Activated naive CD4-positive, alpha-beta T cell treated with anti-CD3 and anti-CD28 coated beads, Interleukin-2, amount 50 U/mL, for 16 hours (primary cell): Measurements from ENCODE around the gene CLEC18A.
"Not testable (repeated sequence)": the region's sequence is repeated elsewhere in the genome, so short reads cannot be mapped to it uniquely, and the experiment has no call there.

Source experiments
- DNase-seq: peaks from one replicate; pipeline ENCODE4 v3.0.0-alpha.2; 2020

The CLEC18A gene

GRCh38 chr16:69952572-69953355 is 1.6 kb downstream of the CLEC18A start:
- DNase-seq: not testable (repeated sequence)

- DNase-seq: not testable (repeated sequence)
Observed at GRCh38 chr16:69954241-69954640, 3.1 kb downstream of the CLEC18A start.

GRCh38 chr16:69963312-69963711 is 12.2 kb downstream of the CLEC18A start:
- DNase-seq: not testable (repeated sequence)

- DNase-seq: not testable (repeated sequence)
Observed at GRCh38 chr16:69964960-69965660, 14.0 kb downstream of the CLEC18A start.

- not testable (repeated sequence) for DNase-seq
Observed at GRCh38 chr16:69965661-69966054, 14.5 kb downstream of the CLEC18A start.

- not testable (repeated sequence) for DNase-seq
Observed at GRCh38 chr16:69967688-69968087, 16.6 kb downstream of the CLEC18A start.

GRCh38 chr16:69968125-69968524 is 17.0 kb downstream of the CLEC18A start:
- not testable (repeated sequence) for DNase-seq

GRCh38 chr16:69969657-69970056 is 18.5 kb downstream of the CLEC18A start:
- not testable (repeated sequence) for DNase-seq

GRCh38 chr16:69972120-69972519 is 21.0 kb downstream of the CLEC18A start:
- not testable (repeated sequence) for DNase-seq

GRCh38 chr16:69972935-69973334 is 21.8 kb downstream of the CLEC18A start:
- DNase-seq: not testable (repeated sequence)

GRCh38 chr16:69985196-69985595 is 34.1 kb downstream of the CLEC18A start:
- not testable (repeated sequence) for DNase-seq

GRCh38 chr16:69997956-69998355 is 46.8 kb downstream of the CLEC18A start:
- DNase-seq: not testable (repeated sequence)

- DNase-seq: not testable (repeated sequence)
Observed at GRCh38 chr16:69999801-70000200, 48.7 kb downstream of the CLEC18A start.

- not testable (repeated sequence) for DNase-seq
Observed at GRCh38 chr16:70003511-70003910, 52.4 kb downstream of the CLEC18A start.

- DNase-seq: not testable (repeated sequence)
Observed at GRCh38 chr16:70008604-70009003, 57.5 kb downstream of the CLEC18A start.

- not testable (repeated sequence) for DNase-seq
Observed at GRCh38 chr16:70010615-70011014, 59.5 kb downstream of the CLEC18A start.

GRCh38 chr16:70011120-70011519 is 60.0 kb downstream of the CLEC18A start:
- not testable (repeated sequence) for DNase-seq

- not testable (repeated sequence) for DNase-seq
Observed at GRCh38 chr16:70012354-70012753, 61.2 kb downstream of the CLEC18A start.

GRCh38 chr16:70012951-70013350 is 61.8 kb downstream of the CLEC18A start:
- not testable (repeated sequence) for DNase-seq
